NCI-H2196 (cell line): ENCODE results near the gene TSPAN11.

Source experiments
- DNase-seq: peaks from one replicate; lab custom pipeline; 2025; ENCODE audit not compliant: unreplicated experiment; lab: John Stamatoyannopoulos, UW

Gene TSPAN11

GRCh38 chr12:30910038-30910350, 16.6 kb upstream of the TSPAN11 start:
- no peak for DNase-seq

GRCh38 chr12:30911207-30911606, 15.3 kb upstream of the TSPAN11 start:
- DNase-seq = no peak

GRCh38 chr12:30913323-30913722, 13.2 kb upstream of the TSPAN11 start:
- DNase-seq = no peak

- no peak for DNase-seq
Observed at GRCh38 chr12:30914986-30915591, 11.5 kb upstream of the TSPAN11 start.

GRCh38 chr12:30923057-30923456, 3.5 kb upstream of the TSPAN11 start:
- no peak for DNase-seq

GRCh38 chr12:30925607-30926242, 823 bp upstream of the TSPAN11 start:
- no peak for DNase-seq

- DNase-seq = no peak
Observed at GRCh38 chr12:30927222-30927611, 669 bp downstream of the TSPAN11 start.

GRCh38 chr12:30928356-30929244, 2.1 kb downstream of the TSPAN11 start:
- DNase-seq = no peak

GRCh38 chr12:30930238-30930637, 3.7 kb downstream of the TSPAN11 start:
- DNase-seq = no peak

- no peak for DNase-seq
Observed at GRCh38 chr12:30930641-30931040, 4.1 kb downstream of the TSPAN11 start.

GRCh38 chr12:30932881-30933280, 6.3 kb downstream of the TSPAN11 start:
- no peak for DNase-seq

GRCh38 chr12:30934811-30935210, 8.3 kb downstream of the TSPAN11 start:
- no peak for DNase-seq

- no peak for DNase-seq
Observed at GRCh38 chr12:30936036-30936435, 9.5 kb downstream of the TSPAN11 start.

GRCh38 chr12:30939234-30939633, 12.7 kb downstream of the TSPAN11 start:
- DNase-seq = peak; percentile 49

- no peak for DNase-seq
Observed at GRCh38 chr12:30942486-30942885, 15.9 kb downstream of the TSPAN11 start.

- DNase-seq = no peak
Observed at GRCh38 chr12:30942936-30943335, 16.4 kb downstream of the TSPAN11 start.

- DNase-seq = no peak
Observed at GRCh38 chr12:30945443-30946164, 19.1 kb downstream of the TSPAN11 start.

- no peak for DNase-seq
Observed at GRCh38 chr12:30952015-30952414, 25.5 kb downstream of the TSPAN11 start.

GRCh38 chr12:30953257-30953656, 26.7 kb downstream of the TSPAN11 start:
- peak; percentile 20 for DNase-seq

GRCh38 chr12:30953951-30954751, 27.6 kb downstream of the TSPAN11 start:
- no peak for DNase-seq

GRCh38 chr12:30955214-30955613, 28.7 kb downstream of the TSPAN11 start:
- DNase-seq = no peak
